ENCODE data around the gene BHLHA9. TPM values are rescaled to one million over a fixed set of nuclear protein-coding genes. Genes with fewer than 3 reads are reported as not detected.

Gene BHLHA9
- total RNA-seq, 1 experiment from 2014 or later: not detected

- Histone ChIP-seq H3K27ac (no peak overlapping the region), H3K4me1 (replicated peaks) (peaks cover 6% of the 10 kb centered on the region; the same call in 1 of the 2 replicates), H3K36me3 (no peaks in the 10 kb centered on the region; the same call in 1 of the 2 replicates), H3K9me3 (replicated peaks) (no peaks in the 10 kb centered on the region), H3K4me3 (no peak overlapping the region), H3K27me3 (replicated peaks) (peaks cover 28% of the 10 kb centered on the region)
- DNase-seq (ENCODE audit: low read depth in 1 of 2, low spot score in 2 of 2): no peak
Observed at GRCh38 chr17:1271030-1271423, 783 bp downstream of the BHLHA9 start.

GRCh38 chr17:1271441-1271840 is 1.2 kb downstream of the BHLHA9 start:
- no peaks in the 10 kb centered on the region for H3K9me3 ChIP-seq (replicated peaks)
- no peaks in the 10 kb centered on the region; the same call in 1 of the 2 replicates for H3K36me3 ChIP-seq
- no peak for DNase-seq (ENCODE audit: low read depth in 1 of 2, low spot score in 2 of 2)
- H3K4me1 ChIP-seq (replicated peaks): peaks cover 6% of the 10 kb centered on the region; the same call in 1 of the 2 replicates
- H3K4me3 ChIP-seq: no peak overlapping the region
- H3K27me3 ChIP-seq (replicated peaks): peaks cover 28% of the 10 kb centered on the region
- H3K27ac ChIP-seq: no peak overlapping the region

GRCh38 chr17:1272701-1273100 is 2.5 kb downstream of the BHLHA9 start:
- no peak overlapping the region for H3K27ac ChIP-seq
- no peak for DNase-seq (ENCODE audit: low read depth in 1 of 2, low spot score in 2 of 2)
- H3K4me3 ChIP-seq: no peak overlapping the region
- H3K27me3 ChIP-seq (replicated peaks): peaks cover 28% of the 10 kb centered on the region
- no peaks in the 10 kb centered on the region; the same call in 1 of the 2 replicates for H3K36me3 ChIP-seq
- H3K4me1 ChIP-seq (replicated peaks): peaks cover under 1% of the 10 kb centered on the region; the same call in 1 of the 2 replicates
- no peaks in the 10 kb centered on the region for H3K9me3 ChIP-seq (replicated peaks)

DNA sequence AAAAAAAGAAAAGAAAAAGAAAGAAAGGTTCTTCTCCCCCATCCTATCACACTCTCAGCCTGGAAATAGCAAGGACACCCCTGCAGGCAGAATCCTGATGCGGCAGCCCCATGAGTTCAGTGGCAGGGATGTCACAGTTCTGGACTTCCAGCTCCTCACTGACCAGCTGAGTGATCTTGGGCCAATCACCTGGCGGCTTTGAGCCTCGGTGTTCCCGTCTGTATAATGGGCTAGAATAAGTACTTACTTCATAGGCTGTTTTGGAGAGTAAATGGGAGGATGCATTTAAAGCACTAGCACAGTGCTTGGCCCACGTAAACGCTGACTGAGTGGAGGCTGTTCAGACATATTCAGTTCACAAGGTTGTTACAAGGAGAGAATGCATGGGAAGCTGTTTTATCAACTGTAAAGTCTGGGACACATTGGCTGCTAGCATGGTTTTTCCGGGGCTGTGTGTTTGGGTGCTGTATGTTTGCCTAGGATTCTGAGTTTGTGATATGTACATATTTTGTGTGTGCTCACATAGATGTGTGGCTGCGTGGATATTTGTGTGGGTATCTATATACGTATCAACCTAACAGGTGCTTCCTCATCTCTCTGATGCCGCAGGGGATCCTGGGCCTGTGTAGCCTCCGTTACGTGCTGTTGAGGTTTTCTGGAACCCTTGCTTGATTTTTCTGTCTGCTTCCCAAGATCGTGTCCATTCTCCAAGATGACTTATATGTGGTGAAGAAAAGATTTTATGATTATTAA is 3.4 kb downstream of the BHLHA9 start:
- DNase-seq (ENCODE audit: low read depth in 1 of 2, low spot score in 2 of 2): no peak
- Histone ChIP-seq H3K27me3 (replicated peaks) (peaks cover 28% of the 10 kb centered on the region), H3K9me3 (replicated peaks) (no peaks in the 10 kb centered on the region), H3K4me1 (replicated peaks) (no peaks in the 10 kb centered on the region; the same call in 1 of the 2 replicates), H3K36me3 (no peaks in the 10 kb centered on the region; the same call in 1 of the 2 replicates), H3K4me3 (no peak overlapping the region), H3K27ac (no peak overlapping the region)

DNA sequence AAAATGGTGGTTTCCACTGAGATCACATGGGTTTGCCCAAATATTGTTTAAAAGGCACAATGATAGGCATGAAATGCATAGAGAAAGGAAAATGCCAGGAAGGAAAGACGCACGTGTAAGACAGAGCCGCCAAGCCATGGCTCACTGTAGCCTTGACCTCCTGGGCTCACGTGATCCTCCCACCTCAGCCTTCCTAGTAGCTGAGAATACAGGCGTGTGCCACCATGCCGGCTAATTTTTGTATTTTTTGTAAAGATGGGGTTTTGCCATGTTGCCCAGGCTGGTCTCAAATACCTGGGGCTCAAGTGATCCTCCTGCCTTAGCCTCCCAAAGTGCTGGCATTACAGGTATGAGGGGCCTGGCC is 4.0 kb downstream of the BHLHA9 start:
- H3K36me3 ChIP-seq: no peaks in the 10 kb centered on the region; the same call in 1 of the 2 replicates
- no peak for DNase-seq (ENCODE audit: low read depth in 1 of 2, low spot score in 2 of 2)
- H3K4me1 ChIP-seq (replicated peaks): no peaks in the 10 kb centered on the region
- no peaks in the 10 kb centered on the region for H3K9me3 ChIP-seq (replicated peaks)
- H3K27ac ChIP-seq: no peak overlapping the region
- peaks cover 30% of the 10 kb centered on the region for H3K27me3 ChIP-seq (replicated peaks)
- no peak overlapping the region for H3K4me3 ChIP-seq

DNA sequence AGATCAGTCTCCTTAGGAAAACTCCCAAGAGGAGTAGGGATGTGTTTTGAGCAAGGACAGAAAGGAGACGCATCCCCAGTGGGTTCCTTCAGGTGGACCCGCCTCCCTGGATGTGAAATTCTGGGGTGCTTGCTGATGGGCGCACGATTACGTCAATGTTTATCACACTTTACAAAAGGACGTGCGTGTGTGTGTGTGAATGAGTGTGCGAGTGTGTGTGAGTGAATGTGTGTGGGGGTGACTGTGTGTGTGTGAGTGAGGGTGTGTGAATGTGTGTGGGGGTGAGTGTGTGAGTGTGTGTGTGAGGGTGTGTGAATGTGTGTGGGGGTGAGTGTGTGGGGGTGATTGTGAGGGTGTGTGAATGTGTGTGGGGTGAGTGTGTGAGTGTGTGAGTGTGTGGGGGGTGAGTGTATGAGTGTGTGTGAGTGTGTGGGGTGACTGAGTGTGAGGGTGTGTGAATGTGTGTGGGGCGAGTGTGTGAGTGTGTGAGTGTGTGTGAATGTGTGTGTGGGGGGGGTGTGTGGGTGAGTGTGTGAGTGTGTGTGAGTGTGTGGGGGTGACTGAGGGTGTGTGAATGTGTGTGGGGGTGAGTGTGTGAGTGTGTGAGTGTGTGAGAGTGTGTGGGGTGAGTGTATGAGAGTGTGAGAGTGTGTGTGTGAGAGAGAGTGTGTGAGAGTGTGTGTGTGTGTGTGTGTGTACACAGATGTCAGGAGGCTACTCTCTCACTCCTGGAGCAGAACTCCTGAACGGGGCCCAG is 5.1 kb downstream of the BHLHA9 start:
- Histone ChIP-seq H3K4me3 (no peak overlapping the region), H3K27ac (no peak overlapping the region), H3K9me3 (replicated peaks) (no peaks in the 10 kb centered on the region), H3K4me1 (replicated peaks) (no peaks in the 10 kb centered on the region), H3K27me3 (replicated peaks) (peaks cover 24% of the 10 kb centered on the region), H3K36me3 (no peaks in the 10 kb centered on the region)
- no peak for DNase-seq (ENCODE audit: low read depth in 1 of 2, low spot score in 2 of 2)

DNA sequence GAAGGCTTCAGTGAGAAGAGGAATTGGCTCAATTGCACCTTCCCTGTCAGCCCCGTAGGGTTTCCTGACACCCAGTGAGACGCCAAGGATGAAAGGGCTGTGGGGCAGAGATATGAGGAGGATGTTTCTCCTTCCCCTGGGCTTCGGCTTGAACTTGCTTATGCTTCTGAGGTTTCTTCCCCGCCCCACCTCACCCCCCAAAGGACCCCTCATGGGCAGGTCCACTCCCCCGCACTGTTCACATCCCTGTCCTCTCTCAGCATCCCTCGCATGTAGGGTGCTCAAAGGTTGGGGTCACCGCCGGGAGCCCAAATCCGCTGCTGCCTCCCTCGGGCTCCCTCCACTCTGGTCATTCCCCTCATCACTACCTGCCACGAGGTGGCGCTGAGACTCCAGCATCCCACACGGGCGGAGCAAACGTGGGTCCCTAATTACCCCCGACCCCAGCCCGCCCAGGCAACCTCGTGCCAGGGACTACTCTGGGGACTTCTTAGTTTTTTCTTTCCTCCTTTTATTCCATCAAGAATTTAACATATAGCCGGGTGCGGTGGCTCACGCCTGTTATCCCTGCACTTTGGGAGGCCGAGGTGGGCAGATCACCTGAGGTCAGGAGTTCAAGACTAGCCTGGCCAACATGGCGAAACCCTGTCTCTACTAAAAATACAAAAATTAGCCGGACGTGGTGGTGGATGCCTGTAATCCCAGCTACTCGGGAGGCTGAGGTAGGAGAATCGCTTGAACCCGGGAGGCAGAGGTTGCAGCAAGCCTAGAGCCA is 5.9 kb downstream of the BHLHA9 start:
- Histone ChIP-seq H3K36me3 (no peaks in the 10 kb centered on the region), H3K4me3 (no peak overlapping the region), H3K4me1 (replicated peaks) (no peaks in the 10 kb centered on the region), H3K27ac (no peak overlapping the region), H3K27me3 (replicated peaks) (peaks cover 18% of the 10 kb centered on the region), H3K9me3 (replicated peaks) (no peaks in the 10 kb centered on the region)
- peak; percentile 18 to 66 for DNase-seq (ENCODE audit: low read depth in 1 of 2, low spot score in 2 of 2)

GRCh38 chr17:1280652-1281051 is 10.4 kb downstream of the BHLHA9 start:
- Histone ChIP-seq H3K27ac (no peak overlapping the region), H3K4me1 (replicated peaks) (no peaks in the 10 kb centered on the region), H3K9me3 (replicated peaks) (no peaks in the 10 kb centered on the region), H3K4me3 (no peak overlapping the region), H3K27me3 (replicated peaks) (peaks cover 2% of the 10 kb centered on the region; the same call in 1 of the 2 replicates), H3K36me3 (no peaks in the 10 kb centered on the region)
- no peak for DNase-seq (ENCODE audit: low read depth in 1 of 2, low spot score in 2 of 2)

- Histone ChIP-seq H3K27me3 (replicated peaks) (no peaks in the 10 kb centered on the region), H3K4me3 (no peak overlapping the region), H3K27ac (no peak overlapping the region), H3K36me3 (no peaks in the 10 kb centered on the region), H3K9me3 (replicated peaks) (no peaks in the 10 kb centered on the region), H3K4me1 (replicated peaks) (no peaks in the 10 kb centered on the region)
- no peak for DNase-seq (ENCODE audit: low read depth in 1 of 2, low spot score in 2 of 2)
Observed at GRCh38 chr17:1286379-1287106, 16.3 kb downstream of the BHLHA9 start.

DNA sequence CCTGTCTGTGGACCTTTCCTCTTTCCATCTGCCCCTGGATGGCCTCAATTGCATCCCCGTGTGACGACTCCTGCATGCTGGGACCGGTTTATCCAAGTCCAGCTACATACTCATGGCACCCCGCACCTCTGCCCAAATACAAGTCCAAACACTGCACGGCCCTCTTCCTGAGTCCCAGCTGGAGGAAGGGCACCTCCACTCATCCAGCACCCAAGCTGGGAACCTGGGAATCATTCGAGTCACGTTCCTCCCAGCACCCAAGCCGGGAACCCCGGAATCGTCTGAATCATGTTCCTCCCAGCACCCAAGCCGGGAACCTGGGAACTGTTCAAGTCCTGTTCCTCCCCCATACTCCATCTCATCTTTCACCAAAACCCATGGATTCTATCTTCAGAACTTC is 19.5 kb downstream of the BHLHA9 start:
- no peaks in the 10 kb centered on the region for H3K9me3 ChIP-seq (replicated peaks)
- no peaks in the 10 kb centered on the region for H3K4me1 ChIP-seq (replicated peaks)
- no peak for DNase-seq (ENCODE audit: low read depth in 1 of 2, low spot score in 2 of 2)
- no peaks in the 10 kb centered on the region for H3K27me3 ChIP-seq (replicated peaks)
- no peak overlapping the region for H3K4me3 ChIP-seq
- H3K36me3 ChIP-seq: no peaks in the 10 kb centered on the region
- H3K27ac ChIP-seq: no peak overlapping the region

GRCh38 chr17:1290676-1291075 is 20.4 kb downstream of the BHLHA9 start:
- no peak for DNase-seq (ENCODE audit: low read depth in 1 of 2, low spot score in 2 of 2)
- Histone ChIP-seq H3K4me3 (no peak overlapping the region), H3K4me1 (replicated peaks) (no peaks in the 10 kb centered on the region), H3K36me3 (no peaks in the 10 kb centered on the region), H3K9me3 (replicated peaks) (no peaks in the 10 kb centered on the region), H3K27me3 (replicated peaks) (no peaks in the 10 kb centered on the region), H3K27ac (no peak overlapping the region)

- Histone ChIP-seq H3K27ac (no peak overlapping the region), H3K36me3 (no peaks in the 10 kb centered on the region), H3K27me3 (replicated peaks) (peaks cover 8% of the 10 kb centered on the region), H3K4me3 (no peak overlapping the region), H3K4me1 (replicated peaks) (no peaks in the 10 kb centered on the region), H3K9me3 (replicated peaks) (no peaks in the 10 kb centered on the region)
- DNase-seq (ENCODE audit: low read depth in 1 of 2, low spot score in 2 of 2): no peak
Observed at GRCh38 chr17:1294157-1294717, 24.0 kb downstream of the BHLHA9 start.

DNA sequence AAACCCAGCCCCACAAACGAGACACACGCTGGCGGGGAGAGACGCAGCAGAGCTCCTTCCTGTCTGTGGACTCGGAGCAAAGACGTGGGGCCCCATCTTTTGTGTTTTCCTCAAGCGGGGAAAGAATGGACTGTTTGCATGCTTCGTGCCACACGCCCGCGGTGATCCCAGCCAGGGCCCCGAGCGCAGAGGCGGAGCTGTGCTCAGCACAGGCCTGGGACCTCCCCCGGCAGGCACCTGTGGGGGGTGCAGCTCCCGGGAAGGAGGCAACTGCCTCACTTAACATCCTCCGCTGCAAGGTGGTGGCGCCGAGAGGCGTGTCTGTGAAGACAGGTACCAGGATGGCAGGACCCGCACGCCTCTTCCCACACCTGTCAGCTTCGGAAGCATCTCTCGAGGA is 28.4 kb downstream of the BHLHA9 start:
- Histone ChIP-seq H3K27me3 (replicated peaks) (peaks cover 8% of the 10 kb centered on the region), H3K9me3 (replicated peaks) (no peaks in the 10 kb centered on the region), H3K27ac (no peak overlapping the region), H3K36me3 (no peaks in the 10 kb centered on the region), H3K4me3 (no peak overlapping the region), H3K4me1 (replicated peaks) (no peaks in the 10 kb centered on the region)
- no peak for DNase-seq (ENCODE audit: low read depth in 1 of 2, low spot score in 2 of 2)
